ENCODE results near the gene ZFR.

- TF ChIP-seq, protein P1, sequence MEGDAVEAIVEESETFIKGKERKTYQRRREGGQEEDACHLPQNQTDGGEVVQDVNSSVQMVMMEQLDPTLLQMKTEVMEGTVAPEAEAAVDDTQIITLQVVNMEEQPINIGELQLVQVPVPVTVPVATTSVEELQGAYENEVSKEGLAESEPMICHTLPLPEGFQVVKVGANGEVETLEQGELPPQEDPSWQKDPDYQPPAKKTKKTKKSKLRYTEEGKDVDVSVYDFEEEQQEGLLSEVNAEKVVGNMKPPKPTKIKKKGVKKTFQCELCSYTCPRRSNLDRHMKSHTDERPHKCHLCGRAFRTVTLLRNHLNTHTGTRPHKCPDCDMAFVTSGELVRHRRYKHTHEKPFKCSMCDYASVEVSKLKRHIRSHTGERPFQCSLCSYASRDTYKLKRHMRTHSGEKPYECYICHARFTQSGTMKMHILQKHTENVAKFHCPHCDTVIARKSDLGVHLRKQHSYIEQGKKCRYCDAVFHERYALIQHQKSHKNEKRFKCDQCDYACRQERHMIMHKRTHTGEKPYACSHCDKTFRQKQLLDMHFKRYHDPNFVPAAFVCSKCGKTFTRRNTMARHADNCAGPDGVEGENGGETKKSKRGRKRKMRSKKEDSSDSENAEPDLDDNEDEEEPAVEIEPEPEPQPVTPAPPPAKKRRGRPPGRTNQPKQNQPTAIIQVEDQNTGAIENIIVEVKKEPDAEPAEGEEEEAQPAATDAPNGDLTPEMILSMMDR (conservative IDR thresholded peaks at IDR 0.05; ENCODE audit: low read depth, low read length): no peak
- TF ChIP-seq EZH2 (IDR thresholded peaks at IDR 0.05; ENCODE audit: low read length, unreplicated experiment): no peak
These were observed 52.5 kb downstream of the ZFR start for GRCh38 chr5:32392039-32392438.
